ENCODE results near the gene HTATSF1.

GRCh38 chrX:136497556-136498052 is at the start of gene HTATSF1:
- TF ChIP-seq GATA2 (IDR thresholded peaks at IDR 0.05; ENCODE audit: low read depth, low read length) (no peak), GATA3 (IDR thresholded peaks at IDR 0.05; ENCODE audit: low read depth, low read length) (no peak)
